GM19324 (cell line): Measurements from ENCODE around the gene VASN.
"Not testable (repeated sequence)": the region's sequence is repeated elsewhere in the genome, so short reads cannot be mapped to it uniquely, and the experiment has no call there.

ENCODE experiments used
- ATAC-seq: cut with Tn5 transposase; IDR thresholded peaks from one replicate; pipeline ENCODE4 v1.9.1; 2021; ENCODE audit warnings: mild to moderate bottlenecking, moderate library complexity; ENCODE audit not compliant: unreplicated experiment, low FRiP score

VASN gene

GRCh38 chr16:4371357-4372000, at the start of gene VASN:
VASN (plus strand) TSS chr16:4371848; CDS start chr16:4380878, 9,030 bp downstream.
- ATAC-seq: no peak

GRCh38 chr16:4322121-4323052, 49.3 kb upstream of the VASN start:
- no peak for ATAC-seq

DNA sequence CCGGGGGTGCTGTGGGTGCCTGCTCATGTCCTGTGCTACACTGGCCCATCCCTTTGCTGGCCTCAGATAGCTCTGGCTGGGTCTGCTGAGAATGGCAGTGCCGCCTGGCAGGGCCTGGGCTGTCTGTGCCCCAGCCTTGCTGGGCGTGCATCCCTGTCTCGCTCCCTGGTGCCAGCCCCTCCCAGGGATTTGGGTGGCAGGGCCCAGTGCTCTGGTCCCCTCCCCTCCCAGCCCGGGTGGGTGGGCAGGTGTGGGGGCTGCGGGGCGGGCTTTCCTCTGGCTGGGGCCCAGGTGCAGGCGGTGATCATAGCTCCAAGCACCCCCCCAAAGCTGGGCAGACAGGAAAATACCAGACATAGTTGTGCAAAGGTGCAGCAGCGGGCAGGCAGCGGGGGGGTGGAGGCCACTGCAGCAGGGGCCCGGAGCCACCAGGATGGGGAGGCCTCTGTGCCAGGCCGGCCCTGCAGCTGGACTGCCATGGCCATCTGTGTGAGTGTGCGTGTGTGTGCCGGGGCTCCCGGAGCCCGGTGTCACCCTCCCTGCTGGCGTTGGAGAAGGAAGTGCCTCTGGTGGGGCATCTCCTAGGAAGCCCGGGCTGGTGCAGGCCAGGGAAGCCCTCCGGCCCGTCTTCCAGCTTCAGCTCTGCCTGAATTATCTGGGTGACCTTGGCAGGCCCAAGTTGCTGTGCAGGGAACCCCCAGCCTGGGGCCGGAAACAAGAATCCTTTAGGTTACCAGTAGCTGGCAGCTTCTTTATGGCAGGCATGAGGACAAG, 48.4 kb upstream of the VASN start:
- no peak for ATAC-seq

- no peak for ATAC-seq
Measured at GRCh38 chr16:4323845-4324488, 47.7 kb upstream of the VASN start.

DNA sequence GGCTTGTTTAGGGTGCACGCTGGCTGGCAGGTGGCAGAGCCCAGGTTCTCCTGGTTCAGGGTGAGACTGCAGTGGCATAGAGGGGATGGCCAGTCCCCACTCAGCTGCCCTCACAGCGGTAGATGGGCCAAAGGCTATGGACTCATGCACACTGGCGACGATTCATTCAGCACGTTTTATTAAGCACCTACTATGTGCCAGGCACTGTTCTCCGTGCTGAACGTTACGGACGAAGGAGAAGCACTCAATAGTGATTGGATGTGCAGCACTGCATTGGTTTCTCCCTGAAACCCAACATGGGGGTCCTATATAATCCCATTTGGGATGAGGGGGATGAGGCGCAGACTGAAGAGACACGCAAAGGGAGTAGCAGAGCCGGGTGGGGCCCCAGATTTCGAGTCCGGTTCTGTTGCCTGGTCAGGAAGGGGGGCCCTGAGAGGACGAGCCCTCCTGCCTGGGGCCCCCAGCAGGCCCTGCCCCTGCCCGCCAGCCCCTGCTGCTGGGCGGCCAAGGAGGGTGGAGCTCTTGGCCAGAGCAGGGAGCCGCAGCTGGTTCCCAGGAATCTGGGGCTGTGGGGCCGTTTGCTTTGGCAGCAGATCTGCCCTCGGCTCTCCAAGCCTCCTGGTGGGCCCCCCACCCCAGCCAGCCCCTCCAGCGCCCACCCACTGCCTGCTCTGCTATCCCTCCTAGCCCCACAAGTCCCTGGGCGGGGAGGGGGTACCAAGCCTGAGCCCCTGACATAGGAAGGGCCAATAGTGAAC, 47.0 kb upstream of the VASN start:
- no peak for ATAC-seq

DNA sequence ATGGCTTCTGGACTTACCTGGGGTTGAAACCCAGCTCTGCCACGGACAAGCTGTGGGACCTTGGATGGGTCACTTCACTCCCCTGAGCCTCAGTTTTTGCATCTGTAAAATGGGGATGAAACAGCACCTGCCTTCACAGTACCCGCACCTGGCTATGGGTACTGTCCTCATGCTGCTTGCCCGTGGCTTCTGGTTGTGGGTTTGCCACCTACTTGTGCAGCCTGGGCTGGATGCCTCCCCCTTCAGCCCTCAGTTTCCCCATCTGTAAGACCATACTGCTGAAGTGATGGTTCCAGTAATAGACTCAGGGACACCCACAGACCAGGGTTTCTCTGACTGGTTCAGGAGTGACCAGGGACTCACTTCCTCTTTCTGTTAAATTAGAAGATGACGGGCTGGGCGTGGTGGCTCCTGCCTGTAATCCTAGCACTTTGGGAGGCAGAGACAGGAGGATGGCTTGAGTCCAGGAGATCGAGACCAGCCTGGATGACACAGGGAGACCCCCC, 46.3 kb upstream of the VASN start:
- no peak for ATAC-seq

DNA sequence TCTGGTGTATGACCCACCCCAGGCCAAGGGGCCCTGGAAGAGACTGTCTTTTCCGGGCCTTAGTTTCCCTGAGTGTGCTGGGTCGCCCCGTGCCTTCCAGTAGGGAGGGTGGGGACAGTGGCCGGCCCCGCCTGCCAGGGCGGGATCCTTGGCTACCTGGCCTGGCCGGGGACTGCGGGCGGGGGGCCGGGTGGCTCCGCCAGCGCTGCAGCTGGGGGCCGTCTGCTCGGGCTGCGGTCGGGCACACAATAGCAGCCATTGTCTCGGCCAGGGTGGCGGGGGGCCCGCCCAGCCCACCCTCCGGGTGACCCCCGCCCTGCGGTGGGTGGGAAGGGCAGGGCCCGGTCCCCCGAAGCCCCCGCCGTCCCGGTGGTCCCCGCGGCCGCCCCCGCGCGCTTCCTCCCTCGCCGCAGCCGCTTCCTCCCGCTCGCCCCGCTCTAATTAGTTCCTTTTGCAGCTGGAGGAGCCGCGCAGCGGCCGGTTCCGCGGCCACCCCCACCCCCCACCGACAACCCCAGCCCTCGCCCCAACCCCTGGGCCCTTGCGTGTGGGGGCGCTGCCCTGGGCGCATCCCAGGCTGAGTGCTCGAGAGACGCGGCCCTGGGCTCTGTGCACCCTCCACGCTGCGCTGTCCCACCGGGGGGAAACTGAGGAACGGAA, 44.1 kb upstream of the VASN start:
- no peak for ATAC-seq

- no peak for ATAC-seq
Measured at GRCh38 chr16:4328046-4328781, 43.4 kb upstream of the VASN start.

DNA sequence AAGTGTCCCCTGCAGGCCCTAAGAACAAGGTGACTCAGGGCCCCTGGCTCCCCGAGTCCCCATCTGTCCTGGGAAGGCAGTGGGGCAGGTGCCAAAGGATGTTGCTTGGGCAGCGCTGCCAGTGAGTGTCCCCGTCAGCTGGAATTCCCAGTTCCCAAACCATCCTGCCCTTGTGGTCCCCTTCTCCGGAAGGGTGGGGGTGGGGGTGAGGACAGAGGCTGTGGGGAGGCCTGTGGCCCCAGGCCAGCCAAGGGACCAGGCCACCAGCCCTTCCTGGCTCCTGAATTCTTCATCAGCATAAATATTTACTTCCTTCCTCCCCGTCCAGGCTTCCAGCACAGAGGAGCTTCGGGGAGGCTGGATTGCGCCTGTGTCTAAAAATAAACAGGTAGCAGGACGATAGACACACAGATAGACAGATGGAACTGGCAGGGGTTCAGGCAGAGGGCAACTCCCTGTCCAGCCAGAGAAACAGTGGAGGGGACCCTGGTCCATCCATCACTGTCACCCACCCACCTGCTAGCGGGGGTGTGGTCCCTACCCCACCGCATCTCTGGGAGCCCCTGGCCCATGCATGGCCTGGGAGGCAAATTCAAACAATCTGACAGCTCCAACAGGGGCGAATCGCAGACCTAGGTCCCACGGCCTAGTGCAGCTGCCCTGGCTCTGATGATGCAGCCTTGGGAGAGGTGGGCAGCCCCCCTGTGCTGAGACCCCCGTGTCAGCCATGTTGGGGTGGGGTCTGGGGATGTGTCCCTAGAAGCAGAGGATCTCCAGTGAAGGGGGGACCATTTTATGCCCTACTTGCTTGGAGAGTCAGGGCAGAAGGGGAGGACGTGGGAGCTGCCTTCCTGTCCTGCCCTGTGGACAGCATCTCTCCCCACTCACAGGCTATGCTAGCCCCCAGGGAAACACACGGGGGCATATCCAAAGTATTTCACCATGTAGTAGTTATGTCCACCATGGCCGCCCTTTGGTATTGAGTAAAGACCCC, 42.6 kb upstream of the VASN start:
- no peak for ATAC-seq

DNA sequence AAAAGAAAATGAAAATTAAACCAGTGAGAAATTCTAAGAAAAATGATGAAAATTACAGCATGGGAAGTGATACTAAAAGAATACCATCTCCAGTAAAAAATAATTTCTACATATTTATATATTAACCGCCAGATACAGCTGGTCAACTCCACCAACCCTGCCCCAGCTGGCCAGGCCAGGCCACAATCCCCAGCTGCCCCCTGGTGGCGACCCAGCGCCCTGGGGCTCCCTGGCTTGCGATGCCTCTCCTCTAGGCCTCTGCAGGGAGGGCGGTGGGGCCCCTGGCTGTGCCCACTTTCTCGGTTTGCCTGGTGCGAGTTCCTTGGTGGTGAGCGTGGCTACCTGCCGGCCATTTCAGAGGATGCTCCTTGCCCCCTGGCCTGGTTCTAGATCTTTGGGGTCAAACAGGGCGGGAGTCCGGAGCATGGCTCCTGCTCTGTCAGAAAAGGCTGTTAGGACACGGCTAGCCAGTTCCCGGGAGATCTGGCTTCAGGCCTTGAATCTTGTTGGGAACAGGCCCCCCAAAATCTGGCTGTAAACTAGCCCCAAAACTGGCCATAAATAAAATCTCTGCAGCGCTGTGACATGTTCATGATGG, 41.3 kb upstream of the VASN start:
- no peak for ATAC-seq

- no peak for ATAC-seq
Measured at GRCh38 chr16:4332083-4332482, 39.6 kb upstream of the VASN start.

DNA sequence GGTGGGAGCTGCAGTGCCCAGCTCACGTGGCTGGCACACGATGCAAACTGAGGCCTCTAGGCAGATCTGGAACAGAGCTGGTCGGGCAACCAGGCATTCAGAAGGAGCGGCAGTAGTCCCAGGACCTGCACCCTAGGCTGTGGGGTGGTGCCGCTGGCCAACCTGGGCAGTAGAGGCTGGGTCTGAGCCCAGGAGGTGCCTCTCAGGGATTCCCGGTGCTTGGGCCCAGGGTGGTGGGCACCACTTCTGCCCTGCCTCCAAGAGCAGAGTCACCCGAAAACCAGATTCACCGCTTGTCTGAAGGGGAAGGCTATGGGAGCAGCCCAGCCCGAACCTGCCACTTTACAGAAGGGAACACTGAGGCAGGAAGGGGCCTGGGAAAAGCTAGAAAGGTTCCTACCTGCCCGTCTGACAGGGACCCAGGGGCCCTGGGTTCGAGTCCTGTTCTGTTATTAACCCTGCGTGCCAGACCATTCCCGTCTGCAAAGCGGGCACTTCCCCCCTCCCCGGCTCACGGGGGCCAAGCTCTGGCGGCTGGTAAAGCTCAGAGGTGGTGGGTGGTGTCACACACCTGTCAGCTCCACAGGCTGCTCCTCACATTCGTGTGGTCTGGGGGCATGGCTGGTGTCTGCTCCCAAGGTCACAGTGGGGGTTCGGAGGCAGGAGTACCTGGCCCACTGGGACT, 38.9 kb upstream of the VASN start:
- no peak for ATAC-seq

- ATAC-seq: no peak
Measured at GRCh38 chr16:4333308-4333638, 38.4 kb upstream of the VASN start.

- not testable (repeated sequence) for ATAC-seq
Measured at GRCh38 chr16:4333714-4334113, 37.9 kb upstream of the VASN start.

- ATAC-seq: no peak
Measured at GRCh38 chr16:4334724-4335495, 36.7 kb upstream of the VASN start.
